Activated T-cell treated with anti-CD3 and anti-CD28 coated beads, Interleukin-2, amount 50 U/mL, for 24 hours (primary cell): ENCODE results near the gene EXD2.
A peak's percentile ranks its signal among the peaks of the same experiment; 100 is the strongest.
"Not testable (repeated sequence)": the region's sequence is repeated elsewhere in the genome, so short reads cannot be mapped to it uniquely, and the experiment has no call there.

Source experiments
- DNase-seq: peaks from one replicate; pipeline ENCODE4 v3.0.0-alpha.2; 2020
- H3K27ac Mint-ChIP-seq: 2 replicates; pipeline ENCODE4 v1.8.0; 2020; ENCODE audit warnings: mild to moderate bottlenecking, mixed read lengths
- H3K27me3 Mint-ChIP-seq: 2 replicates; pipeline ENCODE4 v1.8.0; 2020; ENCODE audit warnings: mixed read lengths
- H3K36me3 Mint-ChIP-seq: 2 replicates; pipeline ENCODE4 v1.8.0; 2020; ENCODE audit warnings: low read depth, mixed read lengths
- H3K4me1 Mint-ChIP-seq: 2 replicates; pipeline ENCODE4 v1.8.0; 2020; ENCODE audit warnings: low read depth, mixed read lengths
- H3K4me3 Mint-ChIP-seq: 2 replicates; pipeline ENCODE4 v1.8.0; 2020; ENCODE audit warnings: mild to moderate bottlenecking, moderate library complexity, mixed read lengths
- H3K9me3 Mint-ChIP-seq: 2 replicates; pipeline ENCODE4 v1.8.0; 2020; ENCODE audit warnings: mixed read lengths

The EXD2 gene

DNA sequence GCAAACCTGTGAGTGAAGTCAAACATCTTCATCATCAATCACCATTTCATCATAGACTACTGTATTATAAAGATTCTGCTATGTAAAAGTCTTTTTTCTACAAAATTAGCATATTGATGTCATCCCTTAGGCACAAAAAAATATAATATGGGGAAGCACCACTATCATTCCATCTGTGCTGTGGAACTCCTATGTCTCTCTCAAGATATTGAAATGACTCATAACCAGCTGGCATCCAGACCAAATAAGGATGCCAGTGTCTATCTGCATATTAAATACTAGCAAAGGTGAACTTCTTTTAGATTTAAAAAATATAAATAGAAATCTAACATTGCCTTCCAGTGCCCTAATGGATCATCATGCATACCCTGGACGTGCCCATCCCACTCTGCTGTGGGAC lies 20.5 kb upstream of the EXD2 start:
- Mint-ChIP-seq H3K27me3 (no peaks in the 10 kb centered on the region), H3K36me3 (no peaks in the 10 kb centered on the region), H3K4me1 (no peaks in the 10 kb centered on the region), H3K27ac (no peak overlapping the region), H3K4me3 (no peak overlapping the region), H3K9me3 (no peaks in the 10 kb centered on the region)
- DNase-seq: no peak

DNA sequence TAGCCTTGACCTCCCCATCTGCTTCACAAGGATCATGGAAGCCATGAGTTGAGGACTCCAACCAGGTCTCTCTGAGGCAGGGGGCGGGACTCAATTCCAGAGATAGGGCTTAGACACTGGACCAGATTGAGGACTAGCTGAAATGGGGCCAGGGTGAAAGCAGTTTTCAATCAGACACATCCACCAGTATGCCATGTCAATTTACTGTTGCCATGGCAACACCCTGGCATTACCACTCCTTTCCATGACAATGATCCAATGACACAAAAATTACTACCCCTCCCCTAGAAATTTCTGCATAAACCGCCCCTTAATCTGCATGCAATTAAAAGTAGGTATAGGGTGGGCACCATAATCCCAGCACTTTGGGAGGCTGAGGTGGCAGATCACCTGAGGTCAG lies 19.7 kb upstream of the EXD2 start:
- H3K27ac Mint-ChIP-seq: no peak overlapping the region
- H3K9me3 Mint-ChIP-seq: no peaks in the 10 kb centered on the region
- H3K36me3 Mint-ChIP-seq: no peaks in the 10 kb centered on the region
- no peak for DNase-seq
- H3K4me1 Mint-ChIP-seq: no peaks in the 10 kb centered on the region
- no peak overlapping the region for H3K4me3 Mint-ChIP-seq
- H3K27me3 Mint-ChIP-seq: no peaks in the 10 kb centered on the region

DNA sequence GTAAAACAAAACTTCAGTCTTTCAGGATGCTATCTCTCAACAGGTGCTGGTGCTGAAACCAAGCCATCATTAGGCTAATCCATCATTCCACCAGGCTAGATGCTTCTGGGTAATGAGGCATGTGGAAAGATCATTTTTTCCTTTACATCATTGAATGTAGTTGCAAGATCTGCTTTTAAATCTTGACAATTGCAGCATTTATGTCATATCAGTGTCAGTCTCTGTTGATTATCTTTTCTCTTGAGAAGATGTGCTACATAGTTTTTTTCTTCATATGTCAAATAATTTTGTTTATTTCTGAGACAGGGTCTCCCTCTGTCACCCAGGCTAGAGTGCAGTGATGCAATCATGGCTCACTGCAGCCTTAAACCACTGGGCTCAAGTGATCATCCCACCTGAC lies 16.2 kb upstream of the EXD2 start:
- no peak for DNase-seq
- Mint-ChIP-seq H3K9me3 (no peaks in the 10 kb centered on the region), H3K36me3 (no peaks in the 10 kb centered on the region)

DNA sequence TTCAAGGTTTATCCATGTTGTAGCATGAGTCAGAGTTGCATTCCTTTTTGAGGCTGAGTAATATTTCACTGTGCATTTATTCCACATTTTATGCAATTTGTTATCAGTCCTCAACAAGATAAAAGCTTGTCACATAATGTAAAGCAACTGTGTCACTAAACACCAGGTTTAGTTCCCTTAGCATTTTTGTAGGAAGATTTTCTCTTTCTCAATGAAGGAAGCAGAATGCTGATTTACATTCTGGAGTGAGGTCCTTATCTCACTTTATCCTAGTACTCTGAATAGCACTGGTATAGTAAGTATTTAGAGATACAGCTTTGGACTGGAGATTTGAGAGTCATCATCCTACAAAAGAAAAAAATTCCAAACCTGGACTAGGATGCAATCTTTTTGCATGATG lies 9.8 kb upstream of the EXD2 start:
- no peaks in the 10 kb centered on the region for H3K9me3 Mint-ChIP-seq
- no peak for DNase-seq
- no peaks in the 10 kb centered on the region for H3K27me3 Mint-ChIP-seq
- H3K27ac Mint-ChIP-seq: no peak overlapping the region
- H3K36me3 Mint-ChIP-seq: no peaks in the 10 kb centered on the region
- H3K4me1 Mint-ChIP-seq: no peaks in the 10 kb centered on the region
- H3K4me3 Mint-ChIP-seq: no peak overlapping the region

More for the DNA sequence above, 16.2 kb upstream of the EXD2 start:
- Mint-ChIP-seq H3K4me1 (no peaks in the 10 kb centered on the region), H3K4me3 (no peak overlapping the region), H3K27me3 (no peaks in the 10 kb centered on the region), H3K27ac (no peak overlapping the region)

DNA sequence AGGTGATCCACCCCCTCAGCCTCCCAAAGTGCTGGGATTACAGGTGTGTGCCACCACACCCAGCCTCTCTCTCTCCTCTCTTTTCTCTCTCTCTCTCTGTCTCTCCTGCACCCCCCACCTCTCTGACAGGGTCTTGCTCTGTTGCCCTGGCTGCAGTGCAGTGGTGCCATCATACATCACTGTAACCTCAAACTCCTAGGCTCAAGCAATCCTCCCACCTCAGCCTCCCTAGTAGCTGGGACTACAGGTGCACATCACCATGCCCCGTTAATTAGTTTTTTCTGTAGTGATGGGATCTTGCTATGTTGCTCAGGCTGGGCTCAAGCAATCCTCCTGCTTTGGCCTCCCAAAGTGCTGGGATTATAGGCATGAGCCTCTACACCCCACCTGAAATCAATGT lies 8.7 kb upstream of the EXD2 start:
- not testable (repeated sequence) for H3K36me3 Mint-ChIP-seq, H3K9me3 Mint-ChIP-seq, H3K27me3 Mint-ChIP-seq, H3K27ac Mint-ChIP-seq, H3K4me1 Mint-ChIP-seq, DNase-seq, H3K4me3 Mint-ChIP-seq

DNA sequence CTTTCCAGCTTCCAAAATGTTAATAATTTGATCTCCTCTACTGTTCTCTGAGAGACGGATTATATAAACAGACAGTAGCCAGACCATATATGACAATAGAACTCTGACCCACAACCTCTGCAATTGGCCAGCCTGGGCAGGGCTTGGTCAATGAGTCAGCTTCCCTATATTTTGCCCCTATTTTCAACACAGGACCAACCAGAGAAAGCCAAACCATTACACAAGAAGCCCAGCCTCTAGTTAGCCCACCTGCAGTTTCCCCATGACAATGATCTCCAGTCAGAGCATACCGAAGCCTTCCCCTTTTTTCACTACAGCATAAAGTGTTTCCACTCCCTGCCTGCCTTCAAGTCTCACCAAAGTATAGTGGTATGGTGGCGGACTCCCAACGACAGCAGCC lies 7.6 kb upstream of the EXD2 start:
- H3K36me3 Mint-ChIP-seq: no peaks in the 10 kb centered on the region
- no peak for DNase-seq
- H3K4me3 Mint-ChIP-seq: no peak overlapping the region
- no peaks in the 10 kb centered on the region for H3K4me1 Mint-ChIP-seq
- H3K27ac Mint-ChIP-seq: no peak overlapping the region
- H3K9me3 Mint-ChIP-seq: no peaks in the 10 kb centered on the region
- H3K27me3 Mint-ChIP-seq: no peaks in the 10 kb centered on the region

DNA sequence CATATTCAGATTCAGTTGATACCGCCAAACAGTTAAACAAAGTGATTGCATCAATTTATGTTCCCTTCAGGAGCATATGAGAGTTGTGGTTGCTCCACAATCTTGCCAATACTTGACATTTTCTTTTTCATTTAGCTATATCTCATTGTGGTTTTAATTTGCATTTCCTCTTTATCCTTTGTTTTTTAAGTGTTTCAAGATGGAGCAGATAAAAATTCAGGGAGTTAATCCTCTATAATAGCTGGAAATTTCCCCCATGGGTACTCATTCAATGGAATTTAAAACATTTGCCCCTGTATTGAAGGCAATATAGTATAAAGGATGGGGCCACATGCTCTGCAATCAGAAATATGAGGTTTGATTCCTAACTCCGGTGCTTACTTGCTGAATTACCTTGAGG lies 1.1 kb upstream of the EXD2 start:
- DNase-seq: no peak
- Mint-ChIP-seq H3K27ac (no peak overlapping the region), H3K36me3 (peaks cover 7% of the 10 kb centered on the region), H3K27me3 (no peaks in the 10 kb centered on the region), H3K4me1 (peaks cover 29% of the 10 kb centered on the region), H3K9me3 (no peaks in the 10 kb centered on the region), H3K4me3 (peak overlapping the region; percentile 91)

DNA sequence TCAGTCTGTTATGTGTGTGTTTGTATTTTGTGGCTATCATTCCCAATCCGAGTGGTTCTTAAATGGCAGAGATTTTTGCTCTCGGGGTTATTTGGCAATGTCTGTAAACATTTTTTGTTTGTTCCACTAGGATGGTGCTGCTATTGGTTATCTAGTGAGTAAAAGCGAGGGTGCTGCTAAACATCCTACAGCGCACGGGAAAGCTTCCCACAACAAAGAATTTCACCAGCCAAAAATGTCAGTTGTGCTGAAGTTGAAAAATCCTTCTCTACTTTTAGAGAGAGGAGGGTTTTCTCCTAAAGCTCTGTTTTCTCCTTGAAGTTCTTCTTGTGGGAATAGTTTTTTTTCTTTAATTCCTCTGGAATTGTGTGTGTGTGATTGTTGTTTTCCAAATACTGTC lies 2.4 kb downstream of the EXD2 start:
- no peak overlapping the region for H3K27ac Mint-ChIP-seq
- DNase-seq: no peak
- peaks cover 29% of the 10 kb centered on the region for H3K4me1 Mint-ChIP-seq
- H3K36me3 Mint-ChIP-seq: peaks cover 7% of the 10 kb centered on the region
- H3K27me3 Mint-ChIP-seq: no peaks in the 10 kb centered on the region
- no peak overlapping the region for H3K4me3 Mint-ChIP-seq
- H3K9me3 Mint-ChIP-seq: no peaks in the 10 kb centered on the region

DNA sequence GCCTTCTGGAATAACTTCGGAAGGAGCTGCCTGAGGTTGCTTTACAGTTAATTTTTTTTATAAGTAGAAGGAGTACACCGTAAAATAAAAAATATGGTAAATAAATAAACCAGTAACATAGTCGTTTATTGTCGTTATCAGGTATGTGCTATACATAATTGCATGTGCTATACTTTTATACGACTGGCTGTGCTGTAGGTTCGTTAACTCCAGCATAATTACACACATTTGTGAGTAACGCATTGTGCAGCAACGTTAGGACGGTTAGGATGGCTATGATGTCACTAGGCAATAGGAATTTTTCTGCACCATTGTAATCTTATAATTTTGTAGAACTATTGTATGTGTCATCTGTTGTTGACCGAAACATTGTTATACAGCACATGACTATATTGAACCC lies 8.5 kb downstream of the EXD2 start:
- H3K4me3 Mint-ChIP-seq: no peak overlapping the region
- H3K36me3 Mint-ChIP-seq: no peaks in the 10 kb centered on the region
- no peaks in the 10 kb centered on the region for H3K27me3 Mint-ChIP-seq
- H3K4me1 Mint-ChIP-seq: no peaks in the 10 kb centered on the region
- no peaks in the 10 kb centered on the region for H3K9me3 Mint-ChIP-seq
- no peak for DNase-seq
- H3K27ac Mint-ChIP-seq: no peak overlapping the region

DNA sequence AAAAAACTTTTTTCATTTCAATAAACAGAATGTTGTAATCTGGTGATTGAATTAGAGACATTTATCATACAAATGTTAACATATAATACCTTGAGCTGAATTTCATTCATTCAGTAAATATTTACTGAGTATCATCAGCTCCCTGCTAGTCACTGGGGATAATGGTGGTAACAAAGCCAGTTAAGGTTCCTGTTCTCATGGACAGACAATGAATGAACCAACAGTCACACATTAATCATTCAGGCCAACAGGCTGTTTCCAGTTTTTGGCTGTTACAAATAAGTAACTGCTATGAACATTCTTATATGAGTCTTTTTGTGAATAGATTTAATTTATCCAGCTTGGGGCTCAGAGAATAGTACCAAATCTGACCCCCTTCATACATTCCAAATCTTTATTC lies 13.5 kb downstream of the EXD2 start:
- no peak for DNase-seq
- Mint-ChIP-seq H3K4me3 (no peak overlapping the region), H3K27me3 (no peaks in the 10 kb centered on the region), H3K9me3 (no peaks in the 10 kb centered on the region), H3K4me1 (peaks cover 3% of the 10 kb centered on the region), H3K36me3 (peaks cover 4% of the 10 kb centered on the region), H3K27ac (no peak overlapping the region)

DNA sequence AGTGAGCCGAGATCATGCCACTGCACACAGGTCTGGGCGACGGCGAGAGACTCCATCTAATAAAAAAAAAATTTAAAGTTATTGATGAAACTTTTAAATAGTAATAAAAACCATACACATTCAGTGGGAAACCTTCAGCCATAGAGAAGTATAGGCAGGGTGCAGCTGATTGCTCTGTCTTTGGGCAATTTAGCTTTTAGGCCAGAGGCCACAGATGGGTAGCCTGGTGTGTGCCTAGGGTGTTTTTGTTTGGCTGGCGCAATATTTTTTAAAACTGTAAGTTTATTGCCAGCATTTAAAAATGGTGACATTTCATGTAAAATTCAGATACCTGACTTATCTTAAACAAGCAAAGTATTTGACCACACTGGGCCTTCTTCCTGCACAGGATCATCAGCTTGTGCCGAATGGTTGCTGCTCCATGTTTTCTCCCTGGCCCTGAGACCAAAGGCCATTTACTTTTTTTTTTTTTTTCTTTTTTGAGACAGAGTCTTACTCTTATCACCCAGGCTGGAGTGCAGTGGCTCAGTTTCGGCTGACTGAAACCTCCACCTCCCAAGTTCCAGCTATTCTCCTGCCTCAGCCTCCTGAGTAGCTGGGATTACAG lies 16.2 kb downstream of the EXD2 start:
- H3K9me3 Mint-ChIP-seq: no peaks in the 10 kb centered on the region
- no peak for DNase-seq
- H3K27ac Mint-ChIP-seq: no peak overlapping the region
- H3K4me3 Mint-ChIP-seq: no peak overlapping the region
- no peaks in the 10 kb centered on the region for H3K27me3 Mint-ChIP-seq
- peaks cover 3% of the 10 kb centered on the region for H3K4me1 Mint-ChIP-seq
- H3K36me3 Mint-ChIP-seq: peaks cover 18% of the 10 kb centered on the region

DNA sequence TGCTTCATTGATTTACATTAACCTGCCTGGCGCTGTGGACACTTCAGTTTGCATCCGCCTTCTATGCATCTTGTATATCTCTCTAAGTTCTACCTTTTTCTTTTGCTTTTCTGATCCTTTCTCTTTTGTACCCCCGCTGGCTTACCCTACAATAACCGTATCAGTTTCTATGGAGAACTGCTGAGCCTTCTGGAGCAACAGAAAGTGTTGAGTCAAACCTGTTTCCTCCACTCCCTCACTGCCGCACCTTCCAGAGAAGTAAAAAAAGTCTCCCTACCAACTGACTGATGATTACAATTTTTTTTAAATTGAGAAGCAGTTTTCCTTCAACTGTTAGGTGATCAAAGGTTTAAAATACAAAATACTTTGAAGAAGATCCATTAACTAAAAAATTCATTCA lies 17.4 kb downstream of the EXD2 start:
- H3K27ac Mint-ChIP-seq: no peak overlapping the region
- peaks cover 3% of the 10 kb centered on the region for H3K4me1 Mint-ChIP-seq
- H3K9me3 Mint-ChIP-seq: no peaks in the 10 kb centered on the region
- no peak overlapping the region for H3K4me3 Mint-ChIP-seq
- no peaks in the 10 kb centered on the region for H3K27me3 Mint-ChIP-seq
- peaks cover 22% of the 10 kb centered on the region for H3K36me3 Mint-ChIP-seq
- no peak for DNase-seq

DNA sequence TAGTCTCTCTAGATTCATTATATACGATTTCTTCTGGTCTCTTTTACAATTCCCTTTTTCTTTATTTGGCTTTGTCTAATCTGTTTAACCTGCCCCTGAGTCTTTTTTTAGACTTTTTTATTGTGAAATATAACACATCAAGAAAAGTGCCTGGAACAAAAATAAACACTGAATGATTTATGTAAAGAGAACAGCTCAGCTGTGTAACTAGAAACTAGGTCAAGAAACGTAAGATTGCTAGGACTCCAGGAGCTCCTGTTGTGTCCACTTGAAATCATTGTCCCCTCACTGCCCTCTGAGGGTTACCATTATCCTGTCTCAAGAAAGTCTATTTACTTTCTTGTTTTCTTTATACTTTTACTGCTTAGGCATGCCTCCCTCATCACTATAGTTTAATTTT lies 23.1 kb downstream of the EXD2 start:
- DNase-seq: no peak
- no peaks in the 10 kb centered on the region for H3K27me3 Mint-ChIP-seq
- H3K36me3 Mint-ChIP-seq: peaks cover 54% of the 10 kb centered on the region
- no peak overlapping the region for H3K4me3 Mint-ChIP-seq
- peaks cover 2% of the 10 kb centered on the region for H3K9me3 Mint-ChIP-seq
- peaks cover 1% of the 10 kb centered on the region for H3K4me1 Mint-ChIP-seq
- no peak overlapping the region for H3K27ac Mint-ChIP-seq

DNA sequence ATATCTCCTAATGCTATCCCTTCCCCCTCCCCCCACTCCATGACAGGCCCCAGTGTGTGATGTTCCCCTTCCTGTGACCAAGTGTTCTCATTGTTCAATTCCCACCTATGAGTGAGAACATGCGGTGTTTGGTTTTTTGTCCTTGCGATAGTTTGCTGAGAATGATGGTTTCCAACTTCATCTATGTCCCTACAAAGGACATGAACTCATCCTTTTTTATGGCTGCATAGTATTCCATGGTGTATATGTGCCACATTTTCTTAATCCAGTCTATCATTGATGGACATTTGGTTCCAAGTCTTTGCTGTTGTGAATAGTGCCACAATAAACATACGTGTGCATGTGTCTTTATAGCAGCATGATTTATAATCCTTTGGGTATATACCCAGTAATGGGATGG lies 26.4 kb downstream of the EXD2 start:
- not testable (repeated sequence) for DNase-seq, H3K4me3 Mint-ChIP-seq, H3K27ac Mint-ChIP-seq, H3K9me3 Mint-ChIP-seq, H3K27me3 Mint-ChIP-seq, H3K4me1 Mint-ChIP-seq
- H3K36me3 Mint-ChIP-seq: peaks cover 37% of the 10 kb centered on the region

DNA sequence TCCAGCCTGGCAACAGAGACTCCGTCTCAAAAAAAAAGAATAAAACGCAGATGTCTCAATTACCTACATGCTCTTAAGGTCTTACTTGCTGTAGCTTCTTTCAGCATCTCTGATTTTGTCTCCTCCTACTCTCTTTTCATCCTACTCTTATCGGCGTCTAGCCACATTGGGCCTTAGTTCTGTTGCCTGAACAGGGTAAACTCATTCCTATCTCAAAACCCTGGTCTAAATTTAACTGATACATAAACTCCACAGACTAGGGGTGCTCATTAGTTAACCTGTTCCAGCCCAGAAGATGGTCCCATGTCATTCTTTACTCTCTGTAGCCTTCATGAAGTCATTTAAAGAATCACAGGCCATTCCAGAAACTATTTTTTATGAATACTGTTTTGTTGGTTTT lies 33.6 kb downstream of the EXD2 start:
- no peaks in the 10 kb centered on the region for H3K9me3 Mint-ChIP-seq
- no peak overlapping the region for H3K4me3 Mint-ChIP-seq
- H3K27ac Mint-ChIP-seq: no peak overlapping the region
- no peak for DNase-seq
- no peaks in the 10 kb centered on the region for H3K4me1 Mint-ChIP-seq
- H3K27me3 Mint-ChIP-seq: no peaks in the 10 kb centered on the region
- peaks cover 9% of the 10 kb centered on the region for H3K36me3 Mint-ChIP-seq

DNA sequence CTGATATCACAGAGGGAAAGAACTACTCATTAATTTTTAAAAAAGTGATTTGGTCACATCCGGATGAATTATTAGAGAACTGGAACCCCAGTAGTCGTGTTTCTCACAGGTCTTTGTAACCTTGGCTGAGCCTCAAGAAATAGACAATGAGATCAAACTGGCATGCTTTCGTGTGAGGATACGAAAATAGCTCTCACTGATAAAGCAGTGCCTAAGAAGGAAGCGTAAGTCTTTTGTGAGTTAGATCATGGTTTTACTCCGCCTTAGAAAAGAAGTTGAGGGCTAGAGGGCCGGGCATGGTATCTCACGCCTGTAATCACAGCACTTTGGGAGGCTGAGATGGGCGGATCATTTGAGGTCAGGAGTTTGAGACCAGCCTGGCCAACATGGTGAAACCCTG lies 34.9 kb downstream of the EXD2 start:
- H3K9me3 Mint-ChIP-seq: no peaks in the 10 kb centered on the region
- H3K4me1 Mint-ChIP-seq: no peaks in the 10 kb centered on the region
- no peak overlapping the region for H3K4me3 Mint-ChIP-seq
- DNase-seq: no peak
- no peaks in the 10 kb centered on the region for H3K27me3 Mint-ChIP-seq
- H3K36me3 Mint-ChIP-seq: peaks cover 20% of the 10 kb centered on the region
- H3K27ac Mint-ChIP-seq: no peak overlapping the region
